GM12878 (cell line): ENCODE results near the gene SCD5. TPM values are rescaled to one million over a fixed set of nuclear protein-coding genes. Genes with fewer than 3 reads are reported as not detected.

Experiments
- ATAC-seq: fragments of 200-7000 bp; cut with Tn5 transposase; 3 replicates; pipeline ENCODE4 v1.9.1; 2020; ENCODE audit warnings: mild to moderate bottlenecking, moderate library complexity
- BruUV-seq: library from RNA; stranded (reverse); fragments of 400-500 nt; replicated peaks from 2 replicates; lab custom pipeline; 2021; lab: Mats Ljungman, UMichigan
- CTCF ChIA-PET: fragments of 300-600 bp; sonication (Branson Sonifier 250); formaldehyde crosslinking; extraction: SDS; loops from one replicate; lab custom pipeline; 2021; ENCODE audit warnings: inconsistent platforms; lab: Yijun Ruan, JAX
- POLR2A ChIA-PET: fragments of 350-600 bp; formaldehyde crosslinking; extraction: SDS; loops from one replicate; lab custom pipeline; 2021; ENCODE audit warnings: inconsistent platforms; lab: Charles Lee
- RAD21 ChIA-PET: fragments of 300-600 bp; sonication (Branson Sonifier 250); formaldehyde crosslinking; loops from one replicate; lab custom pipeline; 2023; ENCODE audit warnings: antibody characterized with exemption; ENCODE audit not compliant: unreplicated experiment; lab: Charles Lee
- SMC1A ChIA-PET: fragments of 300-600 bp; sonication (Branson Sonifier 250); formaldehyde crosslinking; loops from one replicate; lab custom pipeline; 2023; ENCODE audit not compliant: unreplicated experiment, uncharacterized antibody; lab: Charles Lee
- DNase-seq: peaks from one replicate; pipeline ENCODE4 v3.0.0-alpha.2; 2011; ENCODE audit warnings: low read depth, low spot score
- FAIRE-seq: peaks from 3 replicates; lab custom pipeline; 2011; peaks lifted over from hg19 to GRCh38; lab: Jason Lieb, UNC
- H2AFZ ChIP-seq: 2 replicates; pipeline ENCODE4 v1.6.0; 2011; ENCODE audit warnings: low read depth, low read length, control low read depth; ENCODE audit not compliant: control insufficient read depth
- H3K27ac ChIP-seq: 2 replicates; pipeline ENCODE4 v1.5.1; 2011; ENCODE audit warnings: control low read depth; ENCODE audit not compliant: control insufficient read depth, insufficient read depth
- H3K27me3 ChIP-seq, 2 experiments: replicated peaks in 1 of 2; 2 replicates each; pipeline versions ENCODE4 v1.6.0 to v1.6.1; 2011; ENCODE audit warnings: low read length in 1 of 2; ENCODE audit not compliant: control insufficient read depth in 2 of 2, insufficient read depth in 2 of 2
- H3K36me3 ChIP-seq, 2 experiments: 2 replicates each; pipeline ENCODE4 v1.5.1; 2011; ENCODE audit warnings: low read length in 1 of 2; ENCODE audit not compliant: control insufficient read depth in 2 of 2, insufficient read depth in 2 of 2
- H3K4me1 ChIP-seq: 2 replicates; pipeline ENCODE4 v1.6.1; 2011; ENCODE audit warnings: mild to moderate bottlenecking, low read length, moderate library complexity, mixed read lengths; ENCODE audit not compliant: control insufficient read depth, insufficient read depth
- H3K4me2 ChIP-seq: 2 replicates; pipeline ENCODE4 v1.6.0; 2011; ENCODE audit warnings: control low read depth; ENCODE audit not compliant: control insufficient read depth, insufficient read depth
- H3K4me3 ChIP-seq: fragments of 200-600 bp; sonication (generic); 2 replicates; pipeline ENCODE4 v1.5.1; 2016
- H3K79me2 ChIP-seq: 2 replicates; pipeline ENCODE4 v1.6.0; 2011; ENCODE audit warnings: low read length; ENCODE audit not compliant: control insufficient read depth, insufficient read depth
- H3K9ac ChIP-seq: 2 replicates; pipeline ENCODE4 v1.8.0; 2011; ENCODE audit warnings: low read length, control low read depth, mixed read lengths; ENCODE audit not compliant: control insufficient read depth, insufficient read depth
- H3K9me3 ChIP-seq: replicated peaks from 3 replicates; pipeline ENCODE4 v1.5.1; 2011; ENCODE audit warnings: mild to moderate bottlenecking, low read length; ENCODE audit not compliant: control insufficient read depth, insufficient read depth
- H4K20me1 ChIP-seq: 2 replicates; pipeline ENCODE4 v1.6.0; 2011; ENCODE audit not compliant: control insufficient read depth, insufficient read depth
- CBX3 ChIP-seq: fragments of 200-600 bp; sonication (generic); IDR thresholded peaks from 2 replicates; pipeline ENCODE4 v1.6.1; 2016; ENCODE audit warnings: low read depth, borderline replicate concordance
- ETV6 ChIP-seq, 2 experiments: fragments of 450-650 bp in 1 of 2; IDR thresholded peaks in 1 of 2; conservative IDR thresholded peaks in 1 of 2; 2 replicates each; pipeline ENCODE4 v1.6.1; 2014; ENCODE audit warnings: antibody characterized with exemption in 1 of 2, borderline replicate concordance in 1 of 2, low read depth in 1 of 2, mild to moderate bottlenecking in 1 of 2, moderate library complexity in 1 of 2
- FOS ChIP-seq: IDR thresholded peaks from 3 replicates; pipeline ENCODE4 v1.6.1; 2011; ENCODE audit warnings: borderline replicate concordance; ENCODE audit not compliant: insufficient read length; ENCODE audit errors: extremely low read depth
- HDAC2 ChIP-seq: fragments of 200-600 bp; sonication (generic); IDR thresholded peaks from 2 replicates; pipeline ENCODE4 v1.6.1; 2017
- MYB ChIP-seq: fragments of 150-350 bp; IDR thresholded peaks from 2 replicates; pipeline ENCODE4 v1.6.1; 2014; ENCODE audit warnings: mild to moderate bottlenecking, low read depth, low read length, borderline replicate concordance
- PRDM15 ChIP-seq: fragments of 450-650 bp; formaldehyde crosslinking; IDR thresholded peaks from 2 replicates; pipeline ENCODE4 v1.4.0; 2020; ENCODE audit warnings: mild to moderate bottlenecking, moderate library complexity
- RAD21 ChIP-seq: IDR thresholded peaks from 2 replicates; pipeline ENCODE4 v1.6.1; 2011; ENCODE audit warnings: mild to moderate bottlenecking, low read depth, low read length, moderate library complexity; ENCODE audit not compliant: insufficient read depth
- RUNX3 ChIP-seq: IDR thresholded peaks from 2 replicates; pipeline ENCODE4 v1.6.1; 2012; ENCODE audit warnings: low read length, inconsistent platforms
- SIX5 ChIP-seq: IDR thresholded peaks from 2 replicates; pipeline ENCODE4 v1.6.1; 2011; ENCODE audit warnings: mild to moderate bottlenecking, low read depth, low read length, moderate library complexity; ENCODE audit not compliant: severe bottlenecking
- SMAD5 ChIP-seq: IDR thresholded peaks from 2 replicates; pipeline ENCODE4 v1.6.1; 2016; ENCODE audit warnings: antibody characterized with exemption, low read depth
- SP1 ChIP-seq: IDR thresholded peaks from one replicate; pipeline ENCODE4 v1.6.1; 2011; ENCODE audit warnings: low read depth, low read length
- WGBS: methylation state at CpG from one replicate; pipeline ENCODE4 v1.1.6; 2016; ENCODE audit warnings: low lambda C conversion rate; ENCODE audit not compliant: insufficient replicate concordance, insufficient coverage; ENCODE audit errors: missing lambda C conversion rate; 5-methylcytosine and 5-hydroxymethylcytosine counted together
- in situ Hi-C: fragments of 300-500 bp; cut with MboI; formaldehyde crosslinking; loops from 9 replicates; pipeline ENCODE4 v1.14.3; 2018; ENCODE audit warnings: mixed read lengths
- intact Hi-C: fragments of 100-400 bp; cut with micrococcal nuclease; formaldehyde crosslinking; loops from one replicate; pipeline ENCODE4 v1.14.2; 2022; ENCODE audit not compliant: unreplicated experiment
- polyA plus RNA-seq, 11 experiments: library from polyadenylated mRNA; depleted of rRNA in 4 of 11; unstranded in 6 of 11; stranded (reverse) in 5 of 11; fragments of >200 nt; fragmentation: Nextera tagmentation in 4 of 11; fragmentation: Illumina TruSeq in 1 of 11; extraction: Ambion mirVana in 4 of 11; extraction: Trizol in 1 of 11; gene quantifications; 1 replicate in 1 of 11; 2 replicates in 10 of 11; pipeline versions ENCODE4 v1.2.1 to v1.2.3, GENCODE V29; 2011 to 2016; ENCODE audit warnings: inconsistent platforms in 2 of 11, missing spikeins in 2 of 11, low read depth in 1 of 11
- total RNA-seq, 4 experiments: library from RNA; depleted of rRNA in 3 of 4; stranded (reverse); fragments of >200 nt in 3 of 4; fragmentation: Illumina TruSeq in 1 of 4; extraction: Trizol in 1 of 4; gene quantifications; 2 replicates each; pipeline versions ENCODE4 v1.2.1 to v1.2.3, GENCODE V29; 2013 to 2021

SCD5 gene
- total and polyA plus RNA-seq, 10 of the 15 experiments (the other 5 are each of a cell fraction or from before 2014, with no cell fraction given), result 2.4 to 15.0 (median 4.2) TPM

GRCh38 chr4:82792912-82793649 is 5.5 kb downstream of the SCD5 start:
- H3K79me2 ChIP-seq, result no peaks in the 10 kb centered on the region
- ATAC-seq, result no peak
- peaks cover 5% of the 10 kb centered on the region; the same call in 1 of the 2 replicates for H3K4me1 ChIP-seq
- WGBS, result 35% methylated on average over 6 of the region's 6 CpGs
- H4K20me1 ChIP-seq, result no peaks in the 10 kb centered on the region
- ChIA-PET CTCF (interaction anchor here (1.3 kb wide), 1 partner anchor 71 kb away, joined by 3 read pairs; no protein-coding TSS in a partner anchor), POLR2A (no interaction called here), SMC1A (interaction anchor here (0.6 to 0.9 kb wide), 2 partner anchors 16 to 42 kb away, joined by 3 read pairs; no protein-coding TSS in a partner anchor), RAD21 (no interaction called here)
- no peak overlapping the region for H3K9ac ChIP-seq
- TF ChIP-seq ETV6 (conservative IDR thresholded peaks at IDR 0.05 in 1 of 2, IDR thresholded peaks at IDR 0.05 in 1 of 2; ENCODE audit: borderline replicate concordance in 1 of 2, low read depth in 1 of 2), result no peak
- TF ChIP-seq HDAC2, result no peak
- no peak for TF ChIP-seq FOS
- H3K4me3 ChIP-seq, result no peak overlapping the region
- no peak overlapping the region for H3K27ac ChIP-seq
- in situ Hi-C loops (no loop called here), intact Hi-C loops (no loop called here)
- H3K27me3 ChIP-seq, result no peaks in the 10 kb centered on the region
- no peaks in the 10 kb centered on the region for H3K9me3 ChIP-seq
- H3K36me3 ChIP-seq, result no peaks in the 10 kb centered on the region
- no peak overlapping the region for H2AFZ ChIP-seq
- no peak for DNase-seq
- BruUV-seq, result no TSS peak
- no peak for FAIRE-seq
- H3K4me2 ChIP-seq, result no peak overlapping the region

GRCh38 chr4:82791179-82791578 is 7.4 kb downstream of the SCD5 start:
- no peaks in the 10 kb centered on the region for H4K20me1 ChIP-seq
- ChIA-PET SMC1A (no interaction called here), POLR2A (no interaction called here), CTCF (interaction anchor here (1.1 kb wide), 1 partner anchor 21 kb away, joined by 4 read pairs; no protein-coding TSS in a partner anchor), RAD21 (no interaction called here)
- 57% methylated on average over 6 of the region's 6 CpGs for WGBS
- H3K36me3 ChIP-seq, result no peaks in the 10 kb centered on the region
- H3K27ac ChIP-seq, result no peak overlapping the region
- intact Hi-C loops, result no loop called here
- no peaks in the 10 kb centered on the region for H3K27me3 ChIP-seq
- H3K4me2 ChIP-seq, result no peak overlapping the region
- no peaks in the 10 kb centered on the region for H3K9me3 ChIP-seq
- H3K4me1 ChIP-seq, result no peaks in the 10 kb centered on the region
- no peaks in the 10 kb centered on the region for H3K79me2 ChIP-seq
- in situ Hi-C loops, result no loop called here
- H2AFZ ChIP-seq, result no peak overlapping the region
- no peak overlapping the region for H3K4me3 ChIP-seq
- FAIRE-seq, result no peak
- H3K9ac ChIP-seq, result no peak overlapping the region
- ATAC-seq, result no peak
- DNase-seq, result no peak
- BruUV-seq, result no TSS peak
- no peak for TF ChIP-seq SP1
- no peak for TF ChIP-seq CBX3
- no peak for TF ChIP-seq MYB
- no peak for TF ChIP-seq SMAD5
- no peak for TF ChIP-seq RAD21
- no peak for TF ChIP-seq SIX5
- TF ChIP-seq RUNX3, result no peak
- no peak for TF ChIP-seq PRDM15 (CRISPR knock-in tag)
